Activated naive CD8-positive, alpha-beta T cell (primary cell): ENCODE results near the gene STIMATE.

ENCODE experiments used
- H3K27ac Mint-ChIP-seq: one replicate; pipeline ENCODE4 v1.8.0; 2021; ENCODE audit warnings: mixed read lengths
- H3K27me3 Mint-ChIP-seq: one replicate; pipeline ENCODE4 v1.8.0; 2021; ENCODE audit warnings: mixed read lengths
- H3K36me3 Mint-ChIP-seq: one replicate; pipeline ENCODE4 v1.8.0; 2021; ENCODE audit warnings: mixed read lengths
- H3K4me1 Mint-ChIP-seq: one replicate; pipeline ENCODE4 v1.8.0; 2021; ENCODE audit warnings: low read depth, mixed read lengths
- H3K4me3 Mint-ChIP-seq: one replicate; pipeline ENCODE4 v1.8.0; 2021; ENCODE audit warnings: mild to moderate bottlenecking, mixed read lengths
- H3K9me3 Mint-ChIP-seq: one replicate; pipeline ENCODE4 v1.8.0; 2021; ENCODE audit warnings: low read depth, mixed read lengths

STIMATE gene

GRCh38 chr3:52886049-52886730 is 11.2 kb downstream of the STIMATE start:
- Mint-ChIP-seq H3K4me1 (peaks cover 12% of the 10 kb centered on the region), H3K36me3 (peaks cover 22% of the 10 kb centered on the region), H3K27ac (no peak overlapping the region), H3K9me3 (peaks cover 9% of the 10 kb centered on the region), H3K4me3 (no peak overlapping the region), H3K27me3 (no peaks in the 10 kb centered on the region)

GRCh38 chr3:52882377-52882776 is 15.0 kb downstream of the STIMATE start:
- Mint-ChIP-seq H3K4me1 (no peaks in the 10 kb centered on the region), H3K4me3 (no peak overlapping the region), H3K36me3 (peaks cover 24% of the 10 kb centered on the region), H3K27me3 (no peaks in the 10 kb centered on the region), H3K9me3 (peaks cover 9% of the 10 kb centered on the region), H3K27ac (no peak overlapping the region)

DNA sequence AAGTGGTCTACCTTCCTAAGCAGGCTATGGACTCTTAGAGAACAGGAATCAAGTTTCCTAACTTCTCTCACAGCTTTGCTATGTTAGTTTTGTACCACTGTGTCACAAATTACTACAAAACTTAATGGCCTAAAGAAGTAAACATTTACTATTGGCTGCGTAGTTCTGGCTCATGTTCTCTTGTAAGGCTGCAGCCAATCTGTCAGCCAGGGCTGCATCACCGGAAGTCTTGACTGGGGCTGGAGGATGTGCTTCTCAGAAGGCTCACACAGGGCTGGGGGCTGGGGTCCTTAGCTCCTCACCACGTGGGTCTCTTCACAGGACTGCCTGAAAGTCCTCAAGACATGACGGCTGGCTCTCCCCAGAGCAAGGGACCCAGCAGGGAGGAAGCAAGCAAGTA is 15.5 kb downstream of the STIMATE start:
- Mint-ChIP-seq H3K4me3 (no peak overlapping the region), H3K4me1 (no peaks in the 10 kb centered on the region), H3K9me3 (peaks cover 9% of the 10 kb centered on the region), H3K27me3 (no peaks in the 10 kb centered on the region), H3K36me3 (peaks cover 24% of the 10 kb centered on the region), H3K27ac (no peak overlapping the region)

- Mint-ChIP-seq H3K9me3 (peaks cover 9% of the 10 kb centered on the region), H3K4me1 (peaks cover 7% of the 10 kb centered on the region), H3K4me3 (no peak overlapping the region), H3K27me3 (no peaks in the 10 kb centered on the region), H3K36me3 (peaks cover 14% of the 10 kb centered on the region), H3K27ac (no peak overlapping the region)
These were observed 16.9 kb downstream of the STIMATE start for GRCh38 chr3:52880474-52880873.

DNA sequence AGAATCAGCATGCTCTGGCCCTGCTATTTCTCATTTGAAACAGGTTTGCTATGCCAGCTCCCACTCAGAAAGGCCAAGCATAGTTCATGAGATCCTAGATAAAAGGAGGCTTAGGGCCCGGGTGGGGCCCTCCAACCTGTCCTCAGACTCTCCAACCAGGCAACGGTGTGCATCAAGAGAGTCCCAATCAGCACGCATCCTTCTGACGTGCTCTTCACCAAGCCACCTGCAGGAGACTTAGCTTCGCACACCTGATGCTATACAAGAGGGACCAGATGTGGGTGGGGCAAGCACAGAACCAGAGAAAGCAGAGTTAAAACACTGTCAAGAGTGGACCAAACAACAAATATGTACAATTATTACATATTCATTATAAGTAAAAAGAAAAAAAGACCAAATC is 17.3 kb downstream of the STIMATE start:
- Mint-ChIP-seq H3K36me3 (peaks cover 10% of the 10 kb centered on the region), H3K27me3 (no peaks in the 10 kb centered on the region), H3K4me1 (peaks cover 11% of the 10 kb centered on the region), H3K4me3 (no peak overlapping the region), H3K27ac (no peak overlapping the region), H3K9me3 (peaks cover 6% of the 10 kb centered on the region)

DNA sequence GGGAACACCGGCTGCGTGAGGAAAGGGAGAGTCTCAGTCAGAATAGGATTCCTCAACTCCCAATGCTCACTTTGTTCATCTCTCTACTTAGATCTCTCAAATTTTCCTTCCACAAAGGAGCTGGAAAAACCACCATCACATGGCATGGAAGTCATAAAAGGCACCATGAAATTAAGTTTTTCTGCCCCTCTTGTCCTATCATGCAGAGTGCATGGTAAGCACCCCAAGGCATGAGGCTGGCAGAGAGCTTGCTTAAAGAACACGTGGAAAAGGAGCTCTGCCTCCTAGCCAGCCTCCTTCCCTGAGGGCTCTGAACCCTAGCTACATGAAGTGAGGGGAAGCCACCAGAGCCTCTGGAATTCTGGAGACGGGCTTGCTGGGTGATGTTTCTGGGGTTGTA is 17.8 kb downstream of the STIMATE start:
- no peak overlapping the region for H3K4me3 Mint-ChIP-seq
- H3K4me1 Mint-ChIP-seq, result peaks cover 15% of the 10 kb centered on the region
- H3K27me3 Mint-ChIP-seq, result no peaks in the 10 kb centered on the region
- H3K27ac Mint-ChIP-seq, result no peak overlapping the region
- H3K9me3 Mint-ChIP-seq, result peaks cover 2% of the 10 kb centered on the region
- peaks cover 5% of the 10 kb centered on the region for H3K36me3 Mint-ChIP-seq

DNA sequence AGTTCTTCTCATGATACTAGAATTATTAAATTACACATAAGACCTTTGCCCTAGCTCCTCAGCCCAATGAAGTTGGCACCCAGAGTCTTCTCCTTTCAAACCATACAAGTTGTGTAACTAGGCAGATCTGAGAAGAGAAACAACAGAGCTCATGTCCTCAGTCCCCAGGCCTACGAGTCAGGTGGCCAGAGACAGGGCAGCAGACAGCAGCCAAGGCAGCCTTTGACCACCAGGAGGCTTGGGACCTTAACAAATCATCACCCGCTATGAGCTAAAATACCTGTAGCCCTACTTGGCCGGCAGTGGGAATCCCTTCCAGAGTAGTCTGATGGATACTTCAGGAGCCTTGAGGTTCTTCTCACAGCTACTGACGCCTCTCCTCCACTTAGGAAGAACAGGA is 18.3 kb downstream of the STIMATE start:
- Mint-ChIP-seq H3K4me1 (peaks cover 19% of the 10 kb centered on the region), H3K27me3 (no peaks in the 10 kb centered on the region), H3K4me3 (no peak overlapping the region), H3K27ac (no peak overlapping the region), H3K36me3 (peaks cover 5% of the 10 kb centered on the region), H3K9me3 (no peaks in the 10 kb centered on the region)

GRCh38 chr3:52877085-52877484 is 20.3 kb downstream of the STIMATE start:
- Mint-ChIP-seq H3K36me3 (peaks cover 2% of the 10 kb centered on the region), H3K27ac (no peak overlapping the region), H3K4me3 (no peak overlapping the region), H3K27me3 (no peaks in the 10 kb centered on the region), H3K4me1 (peaks cover 25% of the 10 kb centered on the region), H3K9me3 (no peaks in the 10 kb centered on the region)

- H3K27ac Mint-ChIP-seq, result peak overlapping the region; percentile 70
These were observed 22.3 kb downstream of the STIMATE start for GRCh38 chr3:52874864-52875587.

DNA sequence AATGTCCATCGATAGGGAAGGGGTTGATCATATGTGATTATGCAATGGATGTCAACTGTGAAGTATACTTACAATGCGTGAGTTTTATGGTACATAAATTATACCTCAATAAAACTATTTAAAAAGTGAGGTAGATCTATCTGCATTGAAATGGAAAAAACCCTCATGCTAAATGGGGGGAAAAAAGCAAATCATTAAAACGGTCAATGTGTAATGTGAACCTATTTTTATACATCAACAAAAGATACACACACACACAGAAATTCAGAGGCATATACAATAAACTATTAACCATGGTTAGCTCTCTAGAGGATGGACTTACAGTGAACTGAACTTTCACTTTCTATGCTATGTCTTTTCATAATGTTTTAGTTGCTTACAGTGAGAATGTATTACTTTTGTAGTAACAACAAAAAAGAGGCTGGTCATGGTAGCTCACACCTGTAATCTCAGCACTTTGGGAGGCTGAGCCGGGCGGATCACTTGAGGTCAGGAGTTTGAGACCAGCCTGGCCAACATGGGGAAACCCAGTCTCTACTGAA is 23.1 kb downstream of the STIMATE start:
- H3K4me3 Mint-ChIP-seq, result no peak overlapping the region
- no peaks in the 10 kb centered on the region for H3K27me3 Mint-ChIP-seq
- H3K9me3 Mint-ChIP-seq, result no peaks in the 10 kb centered on the region
- peaks cover 27% of the 10 kb centered on the region for H3K4me1 Mint-ChIP-seq
- peak overlapping the region; percentile 11 for H3K27ac Mint-ChIP-seq
- peaks cover 5% of the 10 kb centered on the region for H3K36me3 Mint-ChIP-seq

More at GRCh38 chr3:52874864-52875587, 22.3 kb downstream of the STIMATE start:
- peaks cover 27% of the 10 kb centered on the region for H3K4me1 Mint-ChIP-seq
- H3K36me3 Mint-ChIP-seq, result peaks cover 2% of the 10 kb centered on the region
- no peaks in the 10 kb centered on the region for H3K27me3 Mint-ChIP-seq
- no peaks in the 10 kb centered on the region for H3K9me3 Mint-ChIP-seq
- peak overlapping the region; percentile 5 for H3K4me3 Mint-ChIP-seq

- H3K9me3 Mint-ChIP-seq, result no peaks in the 10 kb centered on the region
- peak overlapping the region; percentile 11 for H3K27ac Mint-ChIP-seq
These were observed 23.8 kb downstream of the STIMATE start for GRCh38 chr3:52873433-52874159.

DNA sequence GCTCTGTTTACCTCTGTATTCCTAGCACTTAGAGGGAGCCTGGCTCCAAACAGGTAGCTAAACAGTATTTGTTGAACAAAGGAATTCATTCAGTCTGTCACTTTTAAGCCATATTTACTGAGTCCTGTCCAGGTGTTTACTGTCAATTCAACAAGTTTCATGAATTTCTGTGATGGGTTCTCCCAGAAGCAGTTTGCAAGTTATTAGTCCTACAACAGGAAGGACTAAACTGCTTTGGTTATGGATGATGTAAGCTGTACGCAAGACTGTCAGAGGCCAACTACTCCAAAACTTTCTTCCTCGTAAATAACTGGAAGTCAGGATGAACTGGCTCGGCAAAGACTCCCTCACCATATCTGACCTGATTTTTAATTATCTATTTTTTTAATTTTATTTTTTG is 25.1 kb downstream of the STIMATE start:
- Mint-ChIP-seq H3K36me3 (peaks cover 3% of the 10 kb centered on the region), H3K4me1 (peaks cover 27% of the 10 kb centered on the region)

More at GRCh38 chr3:52873433-52874159, 23.8 kb downstream of the STIMATE start:
- peaks cover 3% of the 10 kb centered on the region for H3K36me3 Mint-ChIP-seq
- H3K4me1 Mint-ChIP-seq, result peaks cover 27% of the 10 kb centered on the region
- no peak overlapping the region for H3K4me3 Mint-ChIP-seq
- no peaks in the 10 kb centered on the region for H3K27me3 Mint-ChIP-seq

GRCh38 chr3:52871761-52872160 is 25.6 kb downstream of the STIMATE start:
- peaks cover 27% of the 10 kb centered on the region for H3K4me1 Mint-ChIP-seq
- H3K27me3 Mint-ChIP-seq, result no peaks in the 10 kb centered on the region
- H3K27ac Mint-ChIP-seq, result no peak overlapping the region
- no peaks in the 10 kb centered on the region for H3K9me3 Mint-ChIP-seq
- H3K36me3 Mint-ChIP-seq, result peaks cover 3% of the 10 kb centered on the region
- no peak overlapping the region for H3K4me3 Mint-ChIP-seq

More for the DNA sequence above, 25.1 kb downstream of the STIMATE start:
- H3K27me3 Mint-ChIP-seq, result no peaks in the 10 kb centered on the region
- no peak overlapping the region for H3K4me3 Mint-ChIP-seq
- no peaks in the 10 kb centered on the region for H3K9me3 Mint-ChIP-seq
- H3K27ac Mint-ChIP-seq, result no peak overlapping the region

GRCh38 chr3:52870471-52870870 is 26.9 kb downstream of the STIMATE start:
- Mint-ChIP-seq H3K4me1 (peaks cover 20% of the 10 kb centered on the region), H3K27ac (no peak overlapping the region), H3K4me3 (no peak overlapping the region), H3K27me3 (no peaks in the 10 kb centered on the region), H3K9me3 (peaks cover 5% of the 10 kb centered on the region), H3K36me3 (peaks cover 13% of the 10 kb centered on the region)

- Mint-ChIP-seq H3K4me1 (peaks cover 2% of the 10 kb centered on the region), H3K27ac (no peak overlapping the region), H3K4me3 (no peak overlapping the region), H3K36me3 (peaks cover 22% of the 10 kb centered on the region), H3K27me3 (no peaks in the 10 kb centered on the region), H3K9me3 (peaks cover 5% of the 10 kb centered on the region)
These were observed 30.9 kb downstream of the STIMATE start for GRCh38 chr3:52866427-52866826.
